Measurements from ENCODE around the gene SCUBE1.

SCUBE1 gene

GRCh38 chr22:43331069-43331451 is 12.1 kb downstream of the SCUBE1 start:
- in situ Hi-C loops (cut with MboI; ENCODE audit: low sequenced_read_pairs) = no loop called here

- in situ Hi-C loops (cut with MboI; ENCODE audit: low sequenced_read_pairs) = no loop called here
These were observed 12.7 kb downstream of the SCUBE1 start for GRCh38 chr22:43330178-43331068.

GRCh38 chr22:43329061-43329460 is 14.1 kb downstream of the SCUBE1 start:
- in situ Hi-C loops (cut with MboI; ENCODE audit: low sequenced_read_pairs) = no loop called here

GRCh38 chr22:43327157-43327438 is 16.1 kb downstream of the SCUBE1 start:
- in situ Hi-C loops (cut with MboI; ENCODE audit: low sequenced_read_pairs) = no loop called here

DNA sequence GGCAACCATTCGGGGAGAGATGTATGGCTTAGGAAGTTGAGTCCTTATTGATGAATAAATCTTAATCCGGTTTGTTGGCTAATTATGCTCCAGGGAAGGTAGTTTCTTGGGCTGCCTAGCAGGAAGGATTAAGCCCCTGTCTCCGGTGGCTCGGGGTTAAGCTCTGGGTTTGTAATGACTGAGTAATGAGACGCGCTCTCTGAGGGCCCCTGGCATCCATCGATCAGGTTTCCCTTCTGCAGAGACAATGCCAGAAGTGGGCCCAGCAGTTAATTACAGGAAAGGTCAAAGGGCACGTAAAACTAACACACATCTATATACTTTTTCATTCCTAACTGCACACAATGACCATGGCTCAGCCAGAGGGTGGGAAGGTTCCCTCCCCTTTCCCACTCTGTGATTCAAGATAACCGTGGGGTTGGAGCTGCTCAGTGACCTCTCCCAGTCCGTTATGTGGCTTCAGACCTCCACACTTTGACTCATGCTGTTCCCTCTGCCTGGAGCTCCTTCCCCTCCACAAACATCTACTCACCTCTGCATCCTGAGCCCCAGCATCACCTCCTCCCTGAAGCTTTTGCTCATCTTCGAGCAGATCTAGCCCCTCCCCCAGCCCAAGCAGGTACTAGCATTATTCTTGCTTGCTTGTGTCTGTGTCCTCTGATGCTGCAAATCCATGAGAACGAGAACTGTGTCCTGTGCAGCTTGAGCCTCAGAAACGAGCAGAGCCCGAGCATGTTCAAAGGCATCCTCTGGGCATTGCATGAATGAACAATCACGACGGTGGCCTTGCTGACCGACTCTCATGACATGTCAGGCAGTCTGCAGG is 16.6 kb downstream of the SCUBE1 start:
- in situ Hi-C loops (cut with MboI; ENCODE audit: low sequenced_read_pairs) = no loop called here

DNA sequence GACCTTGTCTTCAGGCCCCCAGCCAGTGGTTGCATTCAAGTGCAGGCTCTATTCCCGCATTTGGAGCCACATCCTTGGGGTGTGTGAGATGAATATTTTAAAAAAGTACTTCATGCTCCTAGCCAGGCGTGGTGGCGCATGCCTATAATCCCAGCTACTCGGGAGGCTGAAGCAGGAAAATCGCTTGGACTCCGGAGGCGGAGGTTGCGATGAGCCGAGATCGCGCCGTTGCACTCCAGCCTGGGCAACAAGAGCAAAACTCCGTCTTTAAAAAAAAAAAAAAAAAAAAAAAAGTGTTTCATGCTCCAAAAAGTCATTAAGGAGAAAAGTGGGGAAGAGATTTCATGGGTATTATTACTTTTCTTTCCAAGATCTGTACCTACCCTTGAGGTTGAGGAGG is 18.0 kb downstream of the SCUBE1 start:
- in situ Hi-C loops (cut with MboI; ENCODE audit: low sequenced_read_pairs) = no loop called here

DNA sequence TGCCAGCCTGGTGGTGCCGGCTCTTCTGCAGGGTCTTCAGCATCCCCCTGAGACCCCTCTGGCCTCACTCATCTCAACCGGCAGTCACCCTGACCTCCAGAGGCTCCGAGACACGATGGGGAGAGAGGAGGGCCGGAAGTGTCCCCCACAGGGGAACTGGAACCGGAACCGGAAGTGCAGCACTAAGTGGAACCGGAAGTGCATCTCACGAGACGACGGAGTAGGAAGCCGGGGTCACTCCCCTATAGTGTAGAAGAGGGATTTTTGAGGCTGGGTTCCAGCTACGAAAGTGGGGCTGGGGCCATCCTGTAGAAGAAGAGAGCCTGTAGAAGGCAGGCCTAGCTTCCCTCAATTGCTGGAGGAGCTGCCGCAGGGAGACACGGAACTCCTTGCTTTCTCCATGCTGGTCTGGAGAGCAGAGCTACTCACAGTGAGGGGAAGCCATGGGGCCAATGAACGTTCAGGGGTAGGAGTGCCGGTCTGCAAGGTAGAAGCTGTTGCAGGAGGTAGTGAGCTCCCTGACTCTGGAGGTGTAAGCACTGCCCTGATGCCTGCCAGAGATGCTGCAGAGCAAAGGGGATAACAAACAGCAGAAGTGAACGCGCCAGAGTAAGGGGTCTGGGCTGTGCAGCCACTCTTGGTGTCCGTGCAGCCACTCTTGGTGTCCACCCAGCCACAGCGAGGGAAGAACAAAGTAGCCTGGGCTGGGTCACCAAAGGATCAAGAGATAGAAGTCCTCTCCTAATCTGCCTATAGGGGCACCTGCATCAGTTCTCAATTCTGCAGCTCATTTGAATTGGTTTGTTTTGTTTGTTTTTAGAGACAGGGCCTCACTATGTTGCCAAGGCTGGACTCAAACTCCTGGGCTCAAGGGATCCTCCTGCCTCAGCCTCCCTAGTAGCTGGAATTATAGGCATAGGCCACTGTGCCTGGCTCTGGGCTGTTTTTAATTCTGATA is 21.9 kb downstream of the SCUBE1 start:
- in situ Hi-C loops (cut with MboI; ENCODE audit: low sequenced_read_pairs) = no loop called here

DNA sequence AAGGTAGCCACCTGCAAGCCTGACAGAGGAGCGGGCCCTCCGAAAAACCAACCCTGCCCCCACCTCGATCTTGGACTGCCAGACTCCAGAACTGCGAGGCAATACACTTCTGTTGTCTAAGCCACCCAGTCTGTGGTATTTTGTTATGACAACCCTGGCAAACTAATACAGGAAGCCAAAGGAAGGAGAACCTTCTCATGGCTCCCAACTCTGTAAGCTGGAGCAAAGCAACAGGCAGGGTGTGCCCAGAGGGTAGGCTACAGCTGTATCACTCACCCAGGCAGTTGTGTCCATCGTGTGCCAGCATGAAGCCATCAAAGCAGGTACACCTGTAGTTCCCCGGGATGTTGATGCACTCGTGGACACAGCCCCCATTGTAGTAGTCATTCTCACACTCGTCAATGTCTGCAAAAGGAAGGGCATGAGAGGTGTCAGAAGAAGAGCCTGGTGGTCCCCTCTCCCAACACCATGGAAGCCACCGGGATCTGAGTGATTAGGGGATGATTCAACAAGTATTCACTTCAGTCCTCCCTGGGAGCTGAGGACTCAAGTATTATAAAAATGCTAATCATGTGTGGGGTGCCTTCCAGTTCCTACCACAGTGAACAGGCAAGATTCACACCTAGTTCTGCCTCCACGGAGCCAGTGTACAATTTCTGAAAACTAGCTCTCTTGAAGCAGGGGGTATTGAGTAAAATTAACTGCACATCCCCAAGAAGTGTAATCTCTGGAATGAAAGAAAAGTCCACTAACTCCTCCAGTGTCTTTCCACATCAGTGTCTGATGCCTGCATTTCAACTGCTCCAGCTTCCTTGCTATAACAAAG is 23.3 kb downstream of the SCUBE1 start:
- in situ Hi-C loops (cut with MboI; ENCODE audit: low sequenced_read_pairs) = no loop called here

DNA sequence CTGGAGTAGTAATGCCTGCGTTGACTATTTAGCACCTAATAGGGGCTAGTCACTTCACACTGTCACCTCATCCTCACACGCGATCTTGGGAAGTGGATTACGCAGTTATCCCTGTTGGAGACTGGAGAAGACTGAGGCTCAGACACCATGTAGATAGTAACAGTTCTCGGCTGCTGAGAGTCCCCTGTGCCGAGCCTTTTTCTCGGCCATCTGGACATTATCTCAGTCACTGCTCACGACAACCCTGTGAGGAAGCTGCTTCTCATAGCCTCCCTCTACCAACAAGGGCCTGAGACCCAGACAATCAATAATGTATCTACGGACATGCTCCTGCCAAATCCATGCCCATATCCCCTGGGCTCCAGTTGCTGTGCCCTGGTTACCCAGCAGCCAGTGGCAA is 25.9 kb downstream of the SCUBE1 start:
- in situ Hi-C loops (cut with MboI; ENCODE audit: low sequenced_read_pairs) = no loop called here

DNA sequence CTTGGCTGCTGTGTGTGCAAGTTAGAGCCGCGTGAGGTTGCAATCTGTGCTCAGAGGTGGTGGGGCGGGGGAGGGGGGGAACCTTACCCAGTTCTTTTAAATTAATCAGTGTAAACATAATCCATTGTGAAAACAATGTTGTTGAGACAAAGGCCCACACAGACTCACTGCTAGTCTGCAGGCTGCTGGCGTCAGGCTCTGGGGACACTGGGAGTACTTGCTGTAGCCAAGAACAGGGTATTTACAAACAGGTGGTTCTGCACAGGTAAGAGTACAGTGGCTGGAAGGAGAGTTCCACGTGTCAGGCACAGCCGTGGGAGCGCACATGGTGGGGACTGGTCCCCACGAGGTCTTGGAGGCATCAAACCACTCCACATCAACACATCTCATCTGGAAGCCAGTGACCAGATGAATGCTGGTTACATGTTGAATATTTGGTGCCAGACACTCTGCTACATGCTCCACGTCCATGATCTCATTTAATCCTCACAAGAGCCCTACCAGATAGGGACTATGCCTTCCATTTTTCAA is 27.4 kb downstream of the SCUBE1 start:
- in situ Hi-C loops (cut with MboI; ENCODE audit: low sequenced_read_pairs) = no loop called here

- in situ Hi-C loops (cut with MboI; ENCODE audit: low sequenced_read_pairs) = no loop called here
These were observed 28.6 kb downstream of the SCUBE1 start for GRCh38 chr22:43314611-43315010.

- in situ Hi-C loops (cut with MboI; ENCODE audit: low sequenced_read_pairs) = no loop called here
These were observed 29.2 kb downstream of the SCUBE1 start for GRCh38 chr22:43313890-43314474.

- in situ Hi-C loops (cut with MboI; ENCODE audit: low sequenced_read_pairs) = no loop called here
These were observed 29.8 kb downstream of the SCUBE1 start for GRCh38 chr22:43313244-43313889.

DNA sequence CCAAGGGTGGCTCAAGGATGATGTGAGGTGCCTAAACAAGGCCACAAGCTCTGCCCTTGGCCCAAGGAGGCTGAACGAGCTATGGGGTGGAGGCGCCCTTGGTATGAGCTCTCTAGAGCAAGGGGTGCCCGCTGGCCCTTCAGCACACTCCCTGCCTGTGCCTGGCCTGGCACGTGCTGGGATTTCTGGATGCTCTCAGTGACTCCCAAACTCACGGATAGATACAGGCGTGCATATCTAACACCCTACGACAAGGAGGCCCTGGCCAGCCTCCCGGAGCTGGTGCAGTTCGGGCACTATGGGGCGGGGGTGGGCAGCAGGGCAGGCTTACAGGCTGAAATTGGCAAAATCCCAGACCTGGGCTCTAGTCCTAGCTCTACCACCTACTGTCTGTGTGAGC is 30.6 kb downstream of the SCUBE1 start:
- in situ Hi-C loops (cut with MboI; ENCODE audit: low sequenced_read_pairs) = no loop called here

- in situ Hi-C loops (cut with MboI; ENCODE audit: low sequenced_read_pairs) = no loop called here
These were observed 32.4 kb downstream of the SCUBE1 start for GRCh38 chr22:43310798-43311197.

DNA sequence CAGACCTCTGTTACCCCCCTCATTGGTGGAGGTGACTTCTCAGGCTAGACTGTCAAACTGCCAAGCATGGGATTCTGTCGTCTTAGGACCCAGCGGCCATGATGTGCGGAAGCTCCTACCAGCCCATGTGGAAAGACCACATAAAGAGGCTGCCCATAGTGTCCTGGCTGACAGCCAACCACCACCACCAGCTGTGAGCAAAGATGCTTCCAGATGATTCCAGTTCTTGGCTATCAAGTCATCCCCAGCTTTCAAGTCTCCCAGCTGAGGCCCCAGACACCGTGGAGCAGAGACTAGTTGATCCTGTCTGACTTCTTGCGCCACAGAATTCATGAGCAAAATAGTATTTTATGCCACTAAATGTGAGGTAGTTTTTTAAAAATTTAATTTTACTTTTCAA is 32.9 kb downstream of the SCUBE1 start:
- in situ Hi-C loops (cut with MboI; ENCODE audit: low sequenced_read_pairs) = no loop called here

DNA sequence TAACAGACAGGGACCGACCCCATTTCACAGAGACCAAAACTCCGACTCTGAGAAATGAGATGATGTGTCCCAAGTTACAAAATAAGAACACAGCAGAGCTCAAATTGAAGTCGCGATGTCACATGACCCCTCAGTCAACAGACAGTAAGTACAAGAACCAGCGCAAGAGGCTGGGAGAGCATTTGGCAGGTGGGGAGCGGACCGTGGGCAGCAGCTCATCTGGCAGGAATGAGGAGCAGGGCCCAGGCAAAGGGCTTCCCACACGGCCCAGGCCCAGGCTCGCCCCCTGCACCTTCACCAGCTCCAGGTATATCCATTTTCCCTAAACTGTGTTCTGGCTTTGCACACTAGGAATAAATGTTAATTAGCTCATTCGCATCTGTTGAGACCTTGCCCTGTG is 34.3 kb downstream of the SCUBE1 start:
- in situ Hi-C loops (cut with MboI; ENCODE audit: low sequenced_read_pairs) = no loop called here

DNA sequence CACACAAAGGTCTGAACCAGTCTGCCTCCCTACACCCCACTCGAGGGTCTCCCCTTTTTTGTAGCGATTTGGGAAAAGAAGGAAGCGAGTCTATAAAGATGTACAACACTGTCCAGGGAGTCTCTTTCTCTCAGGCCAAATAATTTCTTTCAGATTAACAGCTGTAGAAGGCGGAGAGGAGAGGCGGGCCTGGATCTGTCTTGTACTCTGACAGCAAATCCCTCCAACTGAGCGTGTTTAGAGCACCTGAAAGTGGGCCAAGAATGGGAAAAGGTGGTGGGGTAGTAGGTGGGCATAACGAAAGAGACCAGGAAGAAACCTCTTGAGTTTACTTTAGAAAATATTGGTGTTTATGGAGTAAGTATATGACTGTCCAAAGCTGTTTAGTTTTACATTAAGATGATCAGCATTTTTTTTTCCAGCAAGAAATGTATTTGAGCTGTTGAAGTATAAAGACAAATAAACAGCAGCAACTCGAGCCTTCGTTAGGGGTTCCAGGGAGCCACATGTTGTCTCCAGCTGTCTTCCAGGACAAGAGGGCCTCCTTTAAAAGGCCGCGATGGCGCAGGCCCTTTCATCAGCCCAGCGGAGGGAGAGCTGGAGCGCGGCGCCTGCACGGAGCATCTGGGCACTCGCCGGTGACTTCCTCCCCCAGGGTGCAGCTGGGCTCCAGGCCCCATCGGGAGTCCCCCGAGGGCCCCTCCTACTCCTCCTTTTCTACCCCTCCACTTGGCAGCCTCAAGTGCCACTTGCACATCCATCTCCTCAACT is 34.9 kb downstream of the SCUBE1 start:
- in situ Hi-C loops (cut with MboI; ENCODE audit: low sequenced_read_pairs) = no loop called here
